K562 (cell line): Measurements from ENCODE around the gene IFTAP. TPM values are rescaled to one million over a fixed set of nuclear protein-coding genes. Genes with fewer than 3 reads are reported as not detected.

Experiments used
- ATAC-seq: fragments of 200-7000 bp; cut with Tn5 transposase; 3 replicates; pipeline ENCODE4 v1.9.1; 2020; ENCODE audit warnings: moderate library complexity
- BruUV-seq: library from RNA; stranded (reverse); fragments of 400-500 nt; replicated peaks from 2 replicates; lab custom pipeline; 2021; lab: Mats Ljungman, UMichigan
- CTCF ChIA-PET: fragments of 300-600 bp; formaldehyde crosslinking; extraction: SDS; loops from one replicate; lab custom pipeline; 2021; ENCODE audit warnings: low intra/inter-chr PET ratio; lab: Yijun Ruan, JAX
- POLR2A ChIA-PET: fragments of 300-600, 350-650 bp; sonication (Branson Sonifier 250); formaldehyde crosslinking; extraction: SDS; loops from one replicate; lab custom pipeline; 2021; ENCODE audit warnings: antibody characterized with exemption, inconsistent platforms; lab: Yijun Ruan, JAX
- DNase-seq, 4 experiments: peaks; one replicate each; pipeline versions ENCODE4 v3.0.0 to v3.0.0-alpha.2; 2011 to 2018; ENCODE audit warnings: low spot score in 3 of 4, mixed read lengths in 3 of 4; ENCODE audit errors: extremely low read depth in 1 of 4
- FAIRE-seq: peaks from 2 replicates; lab custom pipeline; 2011; peaks lifted over from hg19 to GRCh38; lab: Jason Lieb, UNC
- H2AFZ ChIP-seq: 2 replicates; pipeline ENCODE4 v1.6.0; 2011; ENCODE audit warnings: low read depth, low read length, control low read depth, inconsistent platforms
- H3K27ac ChIP-seq: fragments of 200-600 bp; 3 replicates; pipeline ENCODE4 v1.8.0; 2011; ENCODE audit warnings: low read depth, mild to moderate bottlenecking, control low read depth, inconsistent platforms, low read length, moderate library complexity, mixed read lengths; ENCODE audit errors: extremely low read depth
- H3K27me3 ChIP-seq, 2 experiments: fragments of 300-600 bp in 1 of 2; 2 replicates in 1 of 2; 3 replicates in 1 of 2; pipeline versions ENCODE4 v1.6.0 to v1.8.0; 2011; ENCODE audit warnings: inconsistent platforms in 2 of 2, low read length in 2 of 2, mild to moderate bottlenecking in 1 of 2, mixed read lengths in 1 of 2, moderate library complexity in 1 of 2; ENCODE audit not compliant: control insufficient read depth in 2 of 2, insufficient read depth in 2 of 2
- H3K36me3 ChIP-seq: fragments of 300-600 bp; 3 replicates; pipeline ENCODE4 v1.8.0; 2011; ENCODE audit warnings: mild to moderate bottlenecking, low read length, inconsistent platforms; ENCODE audit not compliant: control insufficient read depth, insufficient read depth
- H3K4me1 ChIP-seq, 2 experiments: fragments of 200-600 bp in 1 of 2; replicated peaks in 1 of 2; 2 replicates in 1 of 2; 3 replicates in 1 of 2; pipeline versions ENCODE4 v1.5.1 to v1.8.0; 2011; ENCODE audit warnings: inconsistent platforms in 2 of 2, low read length in 2 of 2, mild to moderate bottlenecking in 1 of 2, mixed read lengths in 1 of 2, moderate library complexity in 1 of 2; ENCODE audit not compliant: control insufficient read depth in 2 of 2, insufficient read depth in 2 of 2
- H3K4me2 ChIP-seq: 2 replicates; pipeline ENCODE4 v1.6.1; 2011; ENCODE audit warnings: low read length, control low read depth, inconsistent platforms, mixed read lengths; ENCODE audit not compliant: insufficient read depth
- H3K4me3 ChIP-seq: fragments of 200-600 bp; sonication (generic), shearing (Covaris generic); 2 replicates; pipeline ENCODE4 v1.5.1; 2016; ENCODE audit warnings: control low read depth, inconsistent platforms
- H3K79me2 ChIP-seq: fragments of 200-600 bp; 3 replicates; pipeline ENCODE4 v1.8.0; 2011; ENCODE audit warnings: low read length, inconsistent platforms; ENCODE audit not compliant: control insufficient read depth, insufficient read depth
- H3K9ac ChIP-seq, 2 experiments: 2 replicates each; pipeline versions ENCODE4 v1.6.0 to v1.6.1; 2011; ENCODE audit warnings: low read depth in 2 of 2, low read length in 2 of 2, control low read depth in 1 of 2, inconsistent platforms in 1 of 2, mild to moderate bottlenecking in 1 of 2, mixed read lengths in 1 of 2; ENCODE audit not compliant: insufficient read depth in 1 of 2
- H3K9me1 ChIP-seq: one replicate; pipeline ENCODE4 v1.6.0; 2011; ENCODE audit warnings: inconsistent platforms, mild to moderate bottlenecking, low read length, moderate library complexity; ENCODE audit not compliant: control insufficient read depth, insufficient read depth
- H3K9me3 ChIP-seq: replicated peaks from 2 replicates; pipeline ENCODE4 v1.5.1; 2011; ENCODE audit warnings: low read depth, low read length, inconsistent platforms; ENCODE audit not compliant: control insufficient read depth, insufficient read depth
- H4K20me1 ChIP-seq: replicated peaks from 2 replicates; pipeline ENCODE4 v1.6.1; 2011; ENCODE audit warnings: low read length, inconsistent platforms, mixed read lengths; ENCODE audit not compliant: control insufficient read depth, insufficient read depth
- FOS ChIP-seq: IDR thresholded peaks from 3 replicates; pipeline ENCODE4 v1.6.1; 2011; ENCODE audit not compliant: insufficient read length; ENCODE audit errors: extremely low read depth
- HCFC1 ChIP-seq: IDR thresholded peaks from 2 replicates; pipeline ENCODE4 v1.6.1; 2012; ENCODE audit warnings: low read depth, low read length, improper control_type of control experiment
- POU5F1 ChIP-seq: fragments of 150-350 bp; IDR thresholded peaks from 2 replicates; pipeline ENCODE4 v1.6.1; 2014; ENCODE audit warnings: borderline replicate concordance, low read length, low read depth, mild to moderate bottlenecking; ENCODE audit not compliant: partially characterized antibody
- TCF15 ChIP-seq: fragments of 250-450 bp; sonication (Bioruptor Pico); IDR thresholded peaks from 2 replicates; pipeline ENCODE4 v1.8.0; 2022; ENCODE audit warnings: moderate library complexity, mild to moderate bottlenecking, inconsistent platforms
- USF2 ChIP-seq: sonication (generic); formaldehyde crosslinking; IDR thresholded peaks from 2 replicates; pipeline ENCODE4 v1.5.0; 2020; ENCODE audit warnings: missing genetic modification reagents
- ZNF695 ChIP-seq: fragments of 450-650 bp; formaldehyde crosslinking; IDR thresholded peaks from 2 replicates; pipeline ENCODE4 v1.4.0; 2020; ENCODE audit warnings: mild to moderate bottlenecking, moderate library complexity
- WGBS: fragments of 100-300 bp; shearing (Covaris generic); methylation state at CpG from one replicate; pipeline ENCODE4 v1.1.6; 2016; ENCODE audit warnings: low coverage, mixed read lengths; ENCODE audit not compliant: insufficient coverage; ENCODE audit errors: missing lambda C conversion rate; 5-methylcytosine and 5-hydroxymethylcytosine counted together
- in situ Hi-C: fragments of 300-500 bp; cut with MboI; formaldehyde crosslinking; loops from 4 replicates; pipeline ENCODE4 v1.15.0; 2018; ENCODE audit warnings: inconsistent platforms, mixed read lengths
- intact Hi-C: fragments of 100-400 bp; cut with micrococcal nuclease; formaldehyde crosslinking; loops from 2 replicates; pipeline ENCODE4 v1.14.2; 2022
- polyA plus RNA-seq, 8 experiments: library from polyadenylated mRNA; depleted of rRNA in 4 of 8; stranded (reverse) in 5 of 8; unstranded in 3 of 8; fragments of >200 nt; fragmentation: Nextera tagmentation in 2 of 8; fragmentation: Illumina TruSeq in 1 of 8; extraction: Ambion mirVana in 2 of 8; extraction: Trizol in 1 of 8; gene quantifications; 2 replicates each; pipeline versions ENCODE4 v1.2.1 to v1.2.3, GENCODE V29; 2011 to 2014; ENCODE audit warnings: inconsistent platforms in 1 of 8, missing spikeins in 1 of 8
- total RNA-seq, 7 experiments: library from RNA; depleted of rRNA in 6 of 7; stranded (reverse); fragments of >200 nt in 6 of 7; fragmentation: Illumina TruSeq in 2 of 7; extraction: Trizol in 2 of 7; gene quantifications; 2 replicates each; pipeline versions ENCODE4 v1.2.1 to v1.2.3, GENCODE V29; 2011 to 2021; ENCODE audit warnings: low replicate concordance in 1 of 7

Gene IFTAP
- total and polyA plus RNA-seq, 9 of the 15 experiments (the other 6 are each of a cell fraction or from before 2014, with no cell fraction given), result 9.2 to 30.0 (median 17.0) TPM

- TF ChIP-seq USF2 (peak; percentile 88), TCF15 (CRISPR knock-in tag) (no peak), HCFC1 (peak; percentile 80), FOS (peak; percentile 13)
Measured at GRCh38 chr11:36586543-36586942, 7.8 kb upstream of the IFTAP start (continued).

- Histone ChIP-seq H3K9me1 (no peaks in the 10 kb centered on the region), H2AFZ (no peak overlapping the region), H3K9ac (no peak overlapping the region), H3K27me3 (no peaks in the 10 kb centered on the region), H3K4me2 (no peak overlapping the region), H3K4me1 (no peaks in the 10 kb centered on the region), H4K20me1 (no peaks in the 10 kb centered on the region), H3K27ac (no peak overlapping the region), H3K79me2 (no peaks in the 10 kb centered on the region), H3K4me3 (no peak overlapping the region), H3K36me3 (no peaks in the 10 kb centered on the region), H3K9me3 (no peaks in the 10 kb centered on the region)
- WGBS, result 0% methylated on average over 1 of the region's 1 CpG
- ATAC-seq (no peak), DNase-seq (no peak), FAIRE-seq (no peak)
- in situ Hi-C loops (no loop called here), intact Hi-C loops (no loop called here)
- TF ChIP-seq ZNF695 (CRISPR knock-in tag), result no peak
- no peak for TF ChIP-seq POU5F1
- ChIA-PET POLR2A (no interaction called here), CTCF (no interaction called here)
- no TSS peak for BruUV-seq
Measured at GRCh38 chr11:36588099-36588498, 6.2 kb upstream of the IFTAP start.
